Duodenal mucosa (tissue), 2 donors: Measurements from ENCODE around the gene SYN1.

Experiments used
- H3K27ac ChIP-seq: one replicate; pipeline ENCODE4 v1.7.0; 2013; ENCODE audit warnings: low read depth, low read length
- H3K27me3 ChIP-seq, 2 donors: one replicate each; pipeline ENCODE4 v1.7.0; 2013; ENCODE audit warnings: low read length in 2 of 2, control low read depth in 1 of 2; ENCODE audit not compliant: insufficient read depth in 2 of 2, control insufficient read depth in 1 of 2
- H3K36me3 ChIP-seq, 2 donors: one replicate each; pipeline ENCODE4 v1.7.0; 2013; ENCODE audit warnings: low read length in 2 of 2, control low read depth in 1 of 2; ENCODE audit not compliant: insufficient read depth in 2 of 2, control insufficient read depth in 1 of 2
- H3K4me1 ChIP-seq, 2 donors: one replicate each; pipeline ENCODE4 v1.7.0; 2013; ENCODE audit warnings: low read length in 2 of 2, control low read depth in 1 of 2; ENCODE audit not compliant: insufficient read depth in 2 of 2, control insufficient read depth in 1 of 2
- H3K4me3 ChIP-seq, 2 donors: one replicate each; pipeline ENCODE4 v1.7.0; 2013; ENCODE audit warnings: low read length in 2 of 2, low read depth in 1 of 2
- H3K9ac ChIP-seq, 2 donors: one replicate each; pipeline ENCODE4 v1.7.0; 2013; ENCODE audit warnings: low read length in 2 of 2, low read depth in 1 of 2
- H3K9me3 ChIP-seq, 2 donors: one replicate each; pipeline ENCODE4 v1.7.0; 2013; ENCODE audit warnings: low read length in 2 of 2, control low read depth in 1 of 2; ENCODE audit not compliant: control insufficient read depth in 1 of 2

SYN1 gene

GRCh38 chrX:47543496-47543895 lies 76.2 kb downstream of the SYN1 start:
- no peaks in the 10 kb centered on the region for H3K27me3 ChIP-seq
- H3K36me3 ChIP-seq, result no peaks in the 10 kb centered on the region
- no peak overlapping the region for H3K9ac ChIP-seq
- no peak overlapping the region for H3K4me3 ChIP-seq
- no peak overlapping the region for H3K27ac ChIP-seq
- no peaks in the 10 kb centered on the region for H3K4me1 ChIP-seq
- no peaks in the 10 kb centered on the region for H3K9me3 ChIP-seq

GRCh38 chrX:47540754-47541538 lies 78.7 kb downstream of the SYN1 start:
- Histone ChIP-seq H3K4me1 (no peaks in the 10 kb centered on the region), H3K36me3 (no peaks in the 10 kb centered on the region), H3K9ac (peak overlapping the region in 1 of 2 donors; percentile 18), H3K27me3 (no peaks in the 10 kb centered on the region), H3K9me3 (no peaks in the 10 kb centered on the region), H3K27ac (no peak overlapping the region), H3K4me3 (no peak overlapping the region)

- no peaks in the 10 kb centered on the region for H3K9me3 ChIP-seq
- no peak overlapping the region for H3K9ac ChIP-seq
- no peaks in the 10 kb centered on the region for H3K36me3 ChIP-seq
- H3K27ac ChIP-seq, result no peak overlapping the region
- no peak overlapping the region for H3K4me3 ChIP-seq
- H3K4me1 ChIP-seq, result no peaks in the 10 kb centered on the region
- H3K27me3 ChIP-seq, result no peaks in the 10 kb centered on the region
Observed at GRCh38 chrX:47539860-47540259, 79.8 kb downstream of the SYN1 start.

GRCh38 chrX:47530049-47530448 lies 89.6 kb downstream of the SYN1 start:
- H3K4me1 ChIP-seq, result no peaks in the 10 kb centered on the region
- no peaks in the 10 kb centered on the region for H3K9me3 ChIP-seq
- no peaks in the 10 kb centered on the region for H3K27me3 ChIP-seq
- no peak overlapping the region for H3K27ac ChIP-seq
- no peak overlapping the region for H3K9ac ChIP-seq
- no peaks in the 10 kb centered on the region for H3K36me3 ChIP-seq
- H3K4me3 ChIP-seq, result no peak overlapping the region

- Histone ChIP-seq H3K9ac (no peak overlapping the region), H3K4me3 (no peak overlapping the region)
Observed at GRCh38 chrX:47529548-47529947, 90.1 kb downstream of the SYN1 start.

GRCh38 chrX:47523713-47524166 lies 95.9 kb downstream of the SYN1 start:
- Histone ChIP-seq H3K4me3 (peak overlapping the region; percentile 26 to 50), H3K27ac (no peak overlapping the region), H3K36me3 (no peaks in the 10 kb centered on the region), H3K4me1 (no peaks in the 10 kb centered on the region), H3K9ac (peak overlapping the region; percentile 32 to 54), H3K27me3 (no peaks in the 10 kb centered on the region), H3K9me3 (no peaks in the 10 kb centered on the region)

More at GRCh38 chrX:47529548-47529947, 90.1 kb downstream of the SYN1 start:
- Histone ChIP-seq H3K36me3 (no peaks in the 10 kb centered on the region), H3K27me3 (no peaks in the 10 kb centered on the region), H3K9me3 (no peaks in the 10 kb centered on the region), H3K4me1 (no peaks in the 10 kb centered on the region), H3K27ac (no peak overlapping the region)

- peak overlapping the region in 1 of 2 donors; percentile 54 for H3K9ac ChIP-seq
- H3K9me3 ChIP-seq, result no peaks in the 10 kb centered on the region
- H3K4me1 ChIP-seq, result no peaks in the 10 kb centered on the region
- H3K27ac ChIP-seq, result no peak overlapping the region
- H3K27me3 ChIP-seq, result no peaks in the 10 kb centered on the region
- H3K4me3 ChIP-seq, result peak overlapping the region; percentile 50 to 59
- H3K36me3 ChIP-seq, result no peaks in the 10 kb centered on the region
Observed at GRCh38 chrX:47523297-47523696, 96.4 kb downstream of the SYN1 start.
